Loucy (cell line): ENCODE results near the gene LONP2.

Experiments used
- H2AFZ ChIP-seq: fragments of 200-600 bp; sonication (generic); 2 replicates; pipeline ENCODE4 v1.6.0; 2016; ENCODE audit warnings: antibody characterized with exemption, mild to moderate bottlenecking, low read length, moderate library complexity
- H3F3A ChIP-seq: fragments of 200-600 bp; 2 replicates; pipeline ENCODE4 v1.6.0; 2016; ENCODE audit warnings: antibody characterized with exemption, low read depth, mild to moderate bottlenecking
- H3K27me3 ChIP-seq: fragments of 200-600 bp; sonication (generic); 2 replicates; pipeline ENCODE4 v1.6.1; 2014; ENCODE audit warnings: low read length, mild to moderate bottlenecking; ENCODE audit not compliant: insufficient read depth, poor library complexity, severe bottlenecking
- H3K36me3 ChIP-seq: fragments of 200-600 bp; sonication (generic); 2 replicates; pipeline ENCODE4 v1.6.1; 2016; ENCODE audit warnings: low read length; ENCODE audit not compliant: insufficient read depth
- H3K4me1 ChIP-seq: fragments of 200-600 bp; sonication (generic); 2 replicates; pipeline ENCODE4 v1.5.1; 2014; ENCODE audit warnings: low read length, mild to moderate bottlenecking; ENCODE audit not compliant: insufficient read depth, poor library complexity, severe bottlenecking
- H3K4me2 ChIP-seq: fragments of 200-600 bp; sonication (generic); 2 replicates; pipeline ENCODE4 v1.6.0; 2014; ENCODE audit warnings: antibody characterized with exemption, low read length, low read depth, mild to moderate bottlenecking; ENCODE audit not compliant: poor library complexity, severe bottlenecking
- H3K4me3 ChIP-seq: fragments of 200-600 bp; sonication (generic); 2 replicates; pipeline ENCODE4 v1.5.1; 2014; ENCODE audit warnings: low read length, mild to moderate bottlenecking, mixed read lengths; ENCODE audit not compliant: poor library complexity, severe bottlenecking
- H3K79me2 ChIP-seq: fragments of 200-600 bp; sonication (generic); 2 replicates; pipeline ENCODE4 v1.6.1; 2014; ENCODE audit warnings: low read length; ENCODE audit not compliant: insufficient read depth
- H3K9ac ChIP-seq: fragments of 200-600 bp; sonication (generic); 2 replicates; pipeline ENCODE4 v1.6.0; 2014; ENCODE audit warnings: mild to moderate bottlenecking, low read depth, low read length, moderate library complexity; ENCODE audit not compliant: poor library complexity, severe bottlenecking
- H3K9me2 ChIP-seq: fragments of 200-600 bp; sonication (generic); replicated peaks from 2 replicates; pipeline ENCODE4 v1.6.1; 2016; ENCODE audit warnings: low read depth, low read length, mixed read lengths
- H3K9me3 ChIP-seq: fragments of 200-600 bp; sonication (generic); 2 replicates; pipeline ENCODE4 v1.6.1; 2014; ENCODE audit warnings: mild to moderate bottlenecking, antibody characterized with exemption, low read length, low read depth; ENCODE audit not compliant: insufficient read depth
- H4K20me1 ChIP-seq: fragments of 200-600 bp; sonication (generic); 2 replicates; pipeline ENCODE4 v1.6.0; 2014; ENCODE audit warnings: antibody characterized with exemption, low read length, mild to moderate bottlenecking; ENCODE audit not compliant: insufficient read depth, poor library complexity, severe bottlenecking
- EZH2phosphoT487 ChIP-seq: fragments of 200-600 bp; IDR thresholded peaks from 2 replicates; pipeline ENCODE4 v1.6.1; 2018; ENCODE audit warnings: antibody characterized with exemption, mild to moderate bottlenecking, moderate library complexity, borderline replicate concordance
- TF ChIP-seq, protein P1 (sequence below): fragments of 200-600 bp; sonication (generic); conservative IDR thresholded peaks from 2 replicates; pipeline ENCODE4 v1.5.1; 2014; ENCODE audit warnings: mild to moderate bottlenecking, antibody characterized with exemption, low read length

The LONP2 gene

DNA sequence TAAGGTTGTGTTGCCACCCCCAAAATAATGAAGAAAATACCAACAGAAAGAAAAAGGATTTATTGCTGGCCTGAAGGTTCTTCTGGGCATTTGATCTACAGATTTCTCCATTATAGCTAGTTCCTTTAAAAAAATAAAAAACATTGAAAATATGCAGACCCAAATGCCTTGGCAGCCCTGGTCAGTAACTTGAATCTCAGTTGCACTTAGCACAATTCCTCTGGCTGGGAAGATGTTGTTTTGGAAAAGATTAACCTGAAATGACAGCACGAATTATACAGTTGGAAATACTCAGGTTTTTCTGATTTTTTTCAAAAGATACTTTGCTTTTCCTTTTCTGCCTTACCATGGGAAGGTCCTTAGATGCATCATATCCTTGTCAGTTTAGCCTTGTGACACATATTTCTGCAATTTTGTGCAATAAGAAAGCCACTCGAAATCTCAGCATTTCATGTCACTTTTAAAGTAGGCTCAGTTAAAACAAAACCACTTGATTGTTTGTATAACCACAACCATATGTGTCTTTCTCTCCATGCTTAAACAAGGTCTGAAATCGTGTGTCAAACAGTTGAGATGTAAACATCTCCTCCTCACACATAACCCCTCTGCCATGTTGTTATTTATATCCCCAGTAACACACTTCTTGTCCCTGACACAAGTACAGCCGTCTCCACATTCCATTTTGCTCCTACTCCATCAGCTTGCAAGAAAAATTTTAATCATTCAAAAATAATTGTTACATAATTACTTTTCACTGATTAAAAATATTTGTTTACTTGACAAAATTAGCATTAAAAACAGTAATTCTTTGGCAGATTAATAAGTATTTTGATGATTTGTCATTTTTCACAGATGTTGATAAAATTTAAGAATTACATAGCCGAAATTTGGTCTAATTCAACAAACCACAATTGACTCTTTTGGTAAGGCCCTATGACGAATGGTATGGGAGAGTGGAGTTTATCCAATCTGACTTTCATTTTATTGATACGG, 80.0 kb downstream of the LONP2 start:
- no peaks in the 10 kb centered on the region for H3F3A ChIP-seq
- H3K79me2 ChIP-seq = no peaks in the 10 kb centered on the region; the same call in 1 of the 2 replicates
- H3K4me2 ChIP-seq = no peak overlapping the region
- peaks cover 7% of the 10 kb centered on the region for H3K4me1 ChIP-seq
- H3K9me3 ChIP-seq = no peaks in the 10 kb centered on the region
- no peaks in the 10 kb centered on the region for H4K20me1 ChIP-seq
- H3K36me3 ChIP-seq = 0 out of 2 replicates have a peak, but pooled peaks cover 9% of the 10 kb centered on the region
- no peak overlapping the region for H3K9ac ChIP-seq
- H3K9me2 ChIP-seq = no peaks in the 10 kb centered on the region
- H2AFZ ChIP-seq = no peak overlapping the region
- H3K27me3 ChIP-seq = no peaks in the 10 kb centered on the region
- no peak overlapping the region for H3K4me3 ChIP-seq
- no peak for TF ChIP-seq EZH2phosphoT487
- TF ChIP-seq, protein P1, sequence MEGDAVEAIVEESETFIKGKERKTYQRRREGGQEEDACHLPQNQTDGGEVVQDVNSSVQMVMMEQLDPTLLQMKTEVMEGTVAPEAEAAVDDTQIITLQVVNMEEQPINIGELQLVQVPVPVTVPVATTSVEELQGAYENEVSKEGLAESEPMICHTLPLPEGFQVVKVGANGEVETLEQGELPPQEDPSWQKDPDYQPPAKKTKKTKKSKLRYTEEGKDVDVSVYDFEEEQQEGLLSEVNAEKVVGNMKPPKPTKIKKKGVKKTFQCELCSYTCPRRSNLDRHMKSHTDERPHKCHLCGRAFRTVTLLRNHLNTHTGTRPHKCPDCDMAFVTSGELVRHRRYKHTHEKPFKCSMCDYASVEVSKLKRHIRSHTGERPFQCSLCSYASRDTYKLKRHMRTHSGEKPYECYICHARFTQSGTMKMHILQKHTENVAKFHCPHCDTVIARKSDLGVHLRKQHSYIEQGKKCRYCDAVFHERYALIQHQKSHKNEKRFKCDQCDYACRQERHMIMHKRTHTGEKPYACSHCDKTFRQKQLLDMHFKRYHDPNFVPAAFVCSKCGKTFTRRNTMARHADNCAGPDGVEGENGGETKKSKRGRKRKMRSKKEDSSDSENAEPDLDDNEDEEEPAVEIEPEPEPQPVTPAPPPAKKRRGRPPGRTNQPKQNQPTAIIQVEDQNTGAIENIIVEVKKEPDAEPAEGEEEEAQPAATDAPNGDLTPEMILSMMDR = no peak

DNA sequence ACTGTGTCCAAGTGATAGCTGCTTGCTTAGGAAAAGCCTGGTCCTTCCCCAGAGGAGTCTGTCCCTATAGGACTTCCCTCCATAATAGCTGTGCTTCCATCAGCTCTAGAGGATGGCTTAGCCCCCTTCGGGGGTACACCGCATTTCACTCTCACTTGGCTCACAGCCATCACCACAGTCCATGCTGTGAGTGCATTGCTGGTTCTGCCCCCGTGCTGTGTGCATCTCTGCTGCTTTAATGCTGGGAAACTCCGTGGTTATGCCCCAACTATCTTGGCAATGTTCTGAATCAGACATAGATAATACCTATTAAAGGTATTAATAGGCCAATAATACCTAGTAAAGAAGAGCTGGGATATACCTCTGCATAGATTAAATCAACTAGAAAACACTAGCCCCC, 82.8 kb downstream of the LONP2 start:
- H3K9me3 ChIP-seq = no peaks in the 10 kb centered on the region
- no peaks in the 10 kb centered on the region for H4K20me1 ChIP-seq
- H3K4me2 ChIP-seq = no peak overlapping the region
- no peak overlapping the region for H2AFZ ChIP-seq
- no peaks in the 10 kb centered on the region for H3F3A ChIP-seq
- no peak overlapping the region for H3K4me3 ChIP-seq
- TF ChIP-seq EZH2phosphoT487 = no peak
- TF ChIP-seq, protein P1 = no peak
- H3K9me2 ChIP-seq = no peaks in the 10 kb centered on the region
- no peaks in the 10 kb centered on the region for H3K27me3 ChIP-seq
- H3K79me2 ChIP-seq = no peaks in the 10 kb centered on the region
- H3K9ac ChIP-seq = no peak overlapping the region
- no peaks in the 10 kb centered on the region for H3K4me1 ChIP-seq
- H3K36me3 ChIP-seq = peaks cover 9% of the 10 kb centered on the region; the same call in 1 of the 2 replicates

DNA sequence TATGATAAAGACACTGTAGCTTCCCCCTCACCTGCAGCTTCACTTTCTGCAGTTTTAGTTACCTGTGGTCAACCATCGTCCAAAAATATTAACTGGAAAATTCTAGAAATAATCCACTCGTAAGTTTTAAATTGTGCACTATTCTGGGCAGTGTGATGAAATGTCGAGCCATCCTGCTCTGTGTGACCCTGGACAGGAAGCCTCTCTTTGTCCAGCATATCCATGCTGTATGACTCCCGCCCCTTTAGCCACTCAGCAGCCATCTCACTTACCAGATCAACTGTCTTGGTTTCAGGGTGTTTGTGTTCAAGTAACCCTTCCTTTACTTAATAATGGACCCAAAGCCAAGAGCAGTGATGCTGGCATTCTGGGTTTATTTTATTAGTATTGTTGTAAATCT, 85.0 kb downstream of the LONP2 start:
- H3F3A ChIP-seq = no peaks in the 10 kb centered on the region
- TF ChIP-seq EZH2phosphoT487 = no peak
- TF ChIP-seq, protein P1 = no peak
- no peaks in the 10 kb centered on the region for H4K20me1 ChIP-seq
- no peaks in the 10 kb centered on the region for H3K79me2 ChIP-seq
- H3K36me3 ChIP-seq = peaks cover 11% of the 10 kb centered on the region; the same call in 1 of the 2 replicates
- H3K4me2 ChIP-seq = no peak overlapping the region
- H3K27me3 ChIP-seq = no peaks in the 10 kb centered on the region
- H2AFZ ChIP-seq = no peak overlapping the region
- H3K4me1 ChIP-seq = no peaks in the 10 kb centered on the region
- no peak overlapping the region for H3K4me3 ChIP-seq
- H3K9ac ChIP-seq = no peak overlapping the region
- no peaks in the 10 kb centered on the region for H3K9me3 ChIP-seq
- no peaks in the 10 kb centered on the region for H3K9me2 ChIP-seq
